Parathyroid adenoma (tissue), 2 donors: Measurements from ENCODE around the gene UMAD1.

Source experiments
- H2AFZ ChIP-seq: fragments of 300-600 bp; sonication (generic); one replicate; pipeline ENCODE4 v1.7.0; 2017; ENCODE audit warnings: antibody characterized with exemption, mild to moderate bottlenecking
- H3K27ac ChIP-seq: fragments of 300-600 bp; sonication (generic); one replicate; pipeline ENCODE4 v1.7.0; 2017
- H3K27me3 ChIP-seq: fragments of 300-600 bp; sonication (generic); one replicate; pipeline ENCODE4 v1.7.0; 2017; ENCODE audit warnings: low read length; ENCODE audit not compliant: control insufficient read depth, insufficient read depth
- H3K36me3 ChIP-seq: fragments of 300-600 bp; sonication (generic); one replicate; pipeline ENCODE4 v1.7.0; 2017; ENCODE audit warnings: low read length; ENCODE audit not compliant: control insufficient read depth, insufficient read depth
- H3K4me1 ChIP-seq: fragments of 300-600 bp; sonication (generic); one replicate; pipeline ENCODE4 v1.7.0; 2017; ENCODE audit warnings: control low read depth
- H3K4me2 ChIP-seq: fragments of 300-600 bp; sonication (generic); one replicate; pipeline ENCODE4 v1.7.0; 2017; ENCODE audit warnings: low read length
- H3K4me3 ChIP-seq: fragments of 300-600 bp; sonication (generic); one replicate; pipeline ENCODE4 v1.7.0; 2017; ENCODE audit warnings: low read depth, low read length
- H3K79me2 ChIP-seq: fragments of 300-600 bp; sonication (generic); one replicate; pipeline ENCODE4 v1.7.0; 2017; ENCODE audit warnings: control low read depth
- H3K9ac ChIP-seq: fragments of 300-600 bp; sonication (generic); one replicate; pipeline ENCODE4 v1.7.0; 2017; ENCODE audit warnings: mild to moderate bottlenecking
- H3K9me3 ChIP-seq: fragments of 300-600 bp; sonication (generic); one replicate; pipeline ENCODE4 v1.7.0; 2017; ENCODE audit warnings: low read length; ENCODE audit not compliant: control insufficient read depth
- CTCF ChIP-seq: fragments of 300-600 bp; sonication (generic); IDR thresholded peaks from one replicate; pipeline ENCODE4 v1.7.0; 2017; ENCODE audit warnings: antibody characterized with exemption, mild to moderate bottlenecking
- donor health status: primary hyperparathyroidism.

Gene UMAD1

GRCh38 chr7:7764520-7765396 lies 124.2 kb downstream of the UMAD1 start:
- Histone ChIP-seq H2AFZ (no peak overlapping the region), H3K36me3 (no peaks in the 10 kb centered on the region), H3K9ac (no peak overlapping the region), H3K27ac (no peak overlapping the region), H3K9me3 (no peaks in the 10 kb centered on the region), H3K79me2 (peaks cover 10% of the 10 kb centered on the region), H3K4me2 (no peak overlapping the region), H3K27me3 (no peaks in the 10 kb centered on the region), H3K4me1 (no peaks in the 10 kb centered on the region), H3K4me3 (no peak overlapping the region)
- TF ChIP-seq CTCF = no peak

- no peak overlapping the region for H3K9ac ChIP-seq
- no peak overlapping the region for H3K27ac ChIP-seq
- no peaks in the 10 kb centered on the region for H3K4me1 ChIP-seq
- H3K79me2 ChIP-seq = peaks cover 13% of the 10 kb centered on the region
- no peak overlapping the region for H3K4me3 ChIP-seq
- H3K9me3 ChIP-seq = no peaks in the 10 kb centered on the region
- no peaks in the 10 kb centered on the region for H3K36me3 ChIP-seq
- no peak for TF ChIP-seq CTCF
- H2AFZ ChIP-seq = no peak overlapping the region
- H3K27me3 ChIP-seq = no peaks in the 10 kb centered on the region
- H3K4me2 ChIP-seq = no peak overlapping the region
These were observed 124.9 kb downstream of the UMAD1 start for GRCh38 chr7:7765422-7765821.

GRCh38 chr7:7766671-7767070 lies 126.1 kb downstream of the UMAD1 start:
- no peaks in the 10 kb centered on the region for H3K36me3 ChIP-seq
- no peaks in the 10 kb centered on the region for H3K4me1 ChIP-seq
- no peak overlapping the region for H3K27ac ChIP-seq
- peaks cover 13% of the 10 kb centered on the region for H3K79me2 ChIP-seq
- no peak for TF ChIP-seq CTCF
- no peak overlapping the region for H3K9ac ChIP-seq
- no peaks in the 10 kb centered on the region for H3K9me3 ChIP-seq
- no peak overlapping the region for H2AFZ ChIP-seq
- H3K4me2 ChIP-seq = no peak overlapping the region
- no peak overlapping the region for H3K4me3 ChIP-seq
- H3K27me3 ChIP-seq = no peaks in the 10 kb centered on the region

- H3K4me1 ChIP-seq = no peaks in the 10 kb centered on the region
- no peaks in the 10 kb centered on the region for H3K9me3 ChIP-seq
- H3K36me3 ChIP-seq = no peaks in the 10 kb centered on the region
These were observed 128.6 kb downstream of the UMAD1 start for GRCh38 chr7:7768977-7769709.

More at GRCh38 chr7:7768977-7769709, 128.6 kb downstream of the UMAD1 start:
- no peak overlapping the region for H2AFZ ChIP-seq
- H3K27me3 ChIP-seq = no peaks in the 10 kb centered on the region
- H3K9ac ChIP-seq = no peak overlapping the region
- no peak overlapping the region for H3K4me3 ChIP-seq
- no peak overlapping the region for H3K4me2 ChIP-seq
- H3K79me2 ChIP-seq = peaks cover 16% of the 10 kb centered on the region
- no peak for TF ChIP-seq CTCF
- H3K27ac ChIP-seq = no peak overlapping the region
